Testis (tissue), 2 donors: Measurements from ENCODE around the gene DYNLL1.

Experiments used
- POLR2A ChIP-seq: fragments of 450-650 bp; IDR thresholded peaks from one replicate; pipeline ENCODE4 v1.6.1; 2017; ENCODE audit warnings: antibody characterized with exemption, mild to moderate bottlenecking, moderate library complexity
- TF ChIP-seq, protein P1 (sequence below), 3 experiments: fragments of 450-650 bp in 2 of 3; fragments of 200-600 bp in 1 of 3; sonication (generic) in 1 of 3; IDR thresholded peaks; one replicate each; pipeline ENCODE4 v1.5.1; 2016 to 2019; ENCODE audit warnings: antibody characterized with exemption in 3 of 3, mild to moderate bottlenecking in 2 of 3, moderate library complexity in 1 of 3

DNA sequence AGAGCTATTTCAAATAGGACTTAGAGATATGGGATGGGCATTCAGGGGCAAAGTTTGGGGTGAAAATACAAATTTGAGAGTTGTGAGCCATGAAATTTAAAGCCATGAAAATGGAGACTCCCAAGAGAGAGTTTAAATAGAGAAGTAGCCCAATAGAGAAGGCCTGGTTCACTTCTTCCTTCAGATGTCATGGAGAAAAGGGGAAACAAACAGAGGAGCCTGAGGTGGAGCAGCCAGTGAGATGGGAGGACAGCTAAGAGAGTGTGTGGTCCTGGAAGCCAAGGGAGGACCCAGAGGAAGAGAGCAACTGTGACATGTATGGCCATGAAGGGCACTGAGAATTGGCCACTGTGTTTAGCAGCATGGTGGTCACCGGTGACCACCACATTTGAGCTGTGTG lies 12.3 kb upstream of the DYNLL1 start:
- TF ChIP-seq, protein P1, sequence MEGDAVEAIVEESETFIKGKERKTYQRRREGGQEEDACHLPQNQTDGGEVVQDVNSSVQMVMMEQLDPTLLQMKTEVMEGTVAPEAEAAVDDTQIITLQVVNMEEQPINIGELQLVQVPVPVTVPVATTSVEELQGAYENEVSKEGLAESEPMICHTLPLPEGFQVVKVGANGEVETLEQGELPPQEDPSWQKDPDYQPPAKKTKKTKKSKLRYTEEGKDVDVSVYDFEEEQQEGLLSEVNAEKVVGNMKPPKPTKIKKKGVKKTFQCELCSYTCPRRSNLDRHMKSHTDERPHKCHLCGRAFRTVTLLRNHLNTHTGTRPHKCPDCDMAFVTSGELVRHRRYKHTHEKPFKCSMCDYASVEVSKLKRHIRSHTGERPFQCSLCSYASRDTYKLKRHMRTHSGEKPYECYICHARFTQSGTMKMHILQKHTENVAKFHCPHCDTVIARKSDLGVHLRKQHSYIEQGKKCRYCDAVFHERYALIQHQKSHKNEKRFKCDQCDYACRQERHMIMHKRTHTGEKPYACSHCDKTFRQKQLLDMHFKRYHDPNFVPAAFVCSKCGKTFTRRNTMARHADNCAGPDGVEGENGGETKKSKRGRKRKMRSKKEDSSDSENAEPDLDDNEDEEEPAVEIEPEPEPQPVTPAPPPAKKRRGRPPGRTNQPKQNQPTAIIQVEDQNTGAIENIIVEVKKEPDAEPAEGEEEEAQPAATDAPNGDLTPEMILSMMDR (IDR thresholded peaks at IDR 0.05), result no peak
- no peak for TF ChIP-seq POLR2A
